Stimulated activated CD4-positive, alpha-beta T cell treated with anti-CD3 and anti-CD28 coated beads, Interleukin-15, amount 100 ng/mL, for 1 hour (primary cell): Measurements from ENCODE around the gene PPWD1.

Experiments used
- DNase-seq, 2 donors: peaks; one replicate each; pipeline ENCODE4 v3.0.0-alpha.2; 2020; ENCODE audit warnings: low read depth in 1 of 2, low spot score in 1 of 2

PPWD1 gene

GRCh38 chr5:65623482-65623881 is 60.4 kb downstream of the PPWD1 start:
- DNase-seq = no peak

- DNase-seq = peak; percentile 77 to 78
These were observed 61.0 kb downstream of the PPWD1 start, which contains the start of gene TRIM23 for GRCh38 chr5:65624025-65624570. TRIM23 (minus strand) TSS chr5:65624333; CDS start chr5:65624274, 59 bp downstream.

GRCh38 chr5:65624571-65625555 is 61.8 kb downstream of the PPWD1 start, which contains the start of the genes SHLD3 and TRAPPC13:
SHLD3 (plus strand) TSS chr5:65625027; CDS start chr5:65629588, 4,561 bp downstream.
TRAPPC13 (plus strand) TSS chr5:65625027; CDS start chr5:65625061, 34 bp downstream.
- DNase-seq = peak; percentile 57 to 62

- DNase-seq = no peak
These were observed 62.6 kb downstream of the PPWD1 start for GRCh38 chr5:65625743-65626142.

- no peak for DNase-seq
These were observed 67.9 kb downstream of the PPWD1 start for GRCh38 chr5:65630981-65631380.
